Neural progenitor cell (in vitro differentiated cells): ENCODE data around the gene MAGEB17. TPM values are rescaled to one million over a fixed set of nuclear protein-coding genes. Genes with fewer than 3 reads are reported as not detected.

Source experiments
- DNase-seq: peaks from one replicate; pipeline ENCODE4 v3.0.0-alpha.2; 2016; ENCODE audit warnings: low spot score
- H2AFZ ChIP-seq: fragments of 200-600 bp; sonication (generic); replicated peaks from 2 replicates; pipeline ENCODE4 v1.6.1; 2016; ENCODE audit warnings: antibody characterized with exemption
- H3F3A ChIP-seq: fragments of 200-600 bp; sonication (generic); 2 replicates; pipeline ENCODE4 v1.6.1; 2016; ENCODE audit warnings: antibody characterized with exemption, low read depth
- H3K27ac ChIP-seq: fragments of 200-600 bp; sonication (generic); 2 replicates; pipeline ENCODE4 v1.5.1; 2016; ENCODE audit warnings: mild to moderate bottlenecking
- H3K27me3 ChIP-seq: fragments of 200-600 bp; sonication (generic); 2 replicates; pipeline ENCODE4 v1.6.1; 2016; ENCODE audit warnings: mild to moderate bottlenecking, moderate library complexity
- H3K36me3 ChIP-seq: fragments of 200-600 bp; sonication (generic); 2 replicates; pipeline ENCODE4 v1.5.1; 2016
- H3K4me1 ChIP-seq: fragments of 200-600 bp; sonication (generic); 2 replicates; pipeline ENCODE4 v1.6.1; 2016; ENCODE audit warnings: mixed run types
- H3K4me2 ChIP-seq: fragments of 200-600 bp; sonication (generic); 2 replicates; pipeline ENCODE4 v1.6.1; 2016
- H3K4me3 ChIP-seq: fragments of 200-600 bp; sonication (generic); 2 replicates; pipeline ENCODE4 v1.5.1; 2016
- H3K79me2 ChIP-seq: fragments of 200-600 bp; sonication (generic); 2 replicates; pipeline ENCODE4 v1.6.1; 2016; ENCODE audit warnings: low read depth
- H3K9ac ChIP-seq: fragments of 200-600 bp; sonication (generic); 2 replicates; pipeline ENCODE4 v1.6.1; 2016
- H3K9me3 ChIP-seq: fragments of 200-600 bp; sonication (generic); 2 replicates; pipeline ENCODE4 v1.5.1; 2016; ENCODE audit warnings: low read depth
- H4K20me1 ChIP-seq: fragments of 200-600 bp; sonication (generic); 2 replicates; pipeline ENCODE4 v1.6.1; 2016; ENCODE audit warnings: low read depth
- H3K27ac Mint-ChIP-seq: 3 replicates; pipeline ENCODE4 v1.8.0; 2021; ENCODE audit warnings: mixed read lengths
- H3K27me3 Mint-ChIP-seq: 2 replicates; pipeline ENCODE4 v1.8.0; 2022; ENCODE audit warnings: low read depth, mild to moderate bottlenecking, inconsistent platforms, moderate library complexity, mixed read lengths; ENCODE audit not compliant: insufficient read depth
- H3K36me3 Mint-ChIP-seq: 3 replicates; pipeline ENCODE4 v1.8.0; 2021; ENCODE audit warnings: mixed read lengths
- H3K4me1 Mint-ChIP-seq: 3 replicates; pipeline ENCODE4 v1.8.0; 2021; ENCODE audit warnings: mixed read lengths
- H3K4me3 Mint-ChIP-seq: 3 replicates; pipeline ENCODE4 v1.8.0; 2021; ENCODE audit warnings: mild to moderate bottlenecking, moderate library complexity, mixed read lengths
- H3K9me3 Mint-ChIP-seq: 3 replicates; pipeline ENCODE4 v1.8.0; 2020; ENCODE audit warnings: mixed read lengths
- EZH2 ChIP-seq: fragments of 200-600 bp; sonication (generic); IDR thresholded peaks from 2 replicates; pipeline ENCODE4 v1.6.1; 2017; ENCODE audit warnings: antibody characterized with exemption, mild to moderate bottlenecking, moderate library complexity
- EZH2phosphoT487 ChIP-seq: fragments of 200-600 bp; sonication (generic); IDR thresholded peaks from 2 replicates; pipeline ENCODE4 v1.6.1; 2017; ENCODE audit warnings: antibody characterized with exemption
- total RNA-seq: library from RNA; depleted of rRNA; stranded (reverse); fragments of >200 nt; gene quantifications from 2 replicates; pipeline ENCODE4 v1.2.3, GENCODE V29; 2015; ENCODE audit warnings: low replicate concordance
- TF ChIP-seq, protein P1 (sequence below): fragments of 200-600 bp; sonication (generic); IDR thresholded peaks from 2 replicates; pipeline ENCODE4 v1.5.1; 2017; ENCODE audit warnings: antibody characterized with exemption, mild to moderate bottlenecking

The MAGEB17 gene
- total RNA-seq, 1 donor from 2014 or later = 0.09 TPM

DNA sequence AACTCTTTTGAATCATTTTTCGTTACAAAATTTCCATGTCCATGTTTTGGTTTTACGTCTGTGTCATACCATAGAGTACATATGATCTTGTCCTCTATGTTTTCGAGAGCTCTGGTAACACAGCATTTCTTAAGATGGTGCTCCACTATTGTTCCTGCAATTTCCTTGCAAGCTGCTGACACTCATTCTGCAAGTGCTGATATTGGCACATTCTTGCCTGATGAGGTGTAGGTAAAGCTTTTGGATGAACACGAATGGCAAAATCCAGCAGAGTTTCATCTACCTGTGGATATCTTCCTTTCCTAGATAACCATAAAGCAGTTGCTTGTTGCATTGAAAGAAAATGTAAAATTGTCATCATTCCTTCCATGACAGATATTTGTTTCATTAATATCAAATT, 41.3 kb downstream of the MAGEB17 start:
- Histone ChIP-seq H3K4me2 (no peak overlapping the region), H3K27me3 (no peaks in the 10 kb centered on the region), H4K20me1 (no peaks in the 10 kb centered on the region), H3F3A (no peaks in the 10 kb centered on the region), H3K9me3 (no peaks in the 10 kb centered on the region), H3K4me1 (no peaks in the 10 kb centered on the region), H3K36me3 (no peaks in the 10 kb centered on the region), H3K27ac (no peak overlapping the region), H3K4me3 (no peak overlapping the region), H2AFZ (no peak overlapping the region), H3K79me2 (no peaks in the 10 kb centered on the region), H3K9ac (no peak overlapping the region)
- Mint-ChIP-seq H3K27me3 (no peaks in the 10 kb centered on the region), H3K4me1 (no peaks in the 10 kb centered on the region), H3K36me3 (no peaks in the 10 kb centered on the region), H3K27ac (no peak overlapping the region), H3K4me3 (no peak overlapping the region), H3K9me3 (no peaks in the 10 kb centered on the region)
- TF ChIP-seq EZH2 = no peak
- no peak for DNase-seq

DNA sequence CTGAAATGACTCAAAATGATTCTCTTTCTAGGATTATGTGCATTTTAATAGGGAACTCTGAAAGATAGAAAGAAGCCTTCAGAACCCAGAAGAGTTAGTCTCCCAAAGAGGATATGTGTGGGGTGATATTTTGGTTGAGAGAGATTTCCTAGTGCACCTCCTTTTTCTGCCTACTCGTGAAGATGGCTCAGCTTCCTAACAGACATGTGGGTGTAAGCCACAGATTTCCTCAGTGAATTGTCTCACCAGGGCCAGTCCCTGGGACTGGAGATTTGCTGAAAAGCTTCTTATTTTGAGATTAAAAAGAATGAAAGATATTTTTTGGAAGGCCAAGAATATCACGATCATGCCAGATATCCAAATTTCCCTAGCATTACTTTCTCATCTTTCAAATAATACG, 42.8 kb downstream of the MAGEB17 start:
- Histone ChIP-seq H3K27ac (no peak overlapping the region), H2AFZ (no peak overlapping the region), H3K79me2 (no peaks in the 10 kb centered on the region), H3K4me1 (peaks cover 2% of the 10 kb centered on the region), H3K27me3 (no peaks in the 10 kb centered on the region), H3K9me3 (no peaks in the 10 kb centered on the region), H3K9ac (no peak overlapping the region), H3K4me2 (no peak overlapping the region), H4K20me1 (no peaks in the 10 kb centered on the region), H3F3A (peaks cover under 1% of the 10 kb centered on the region), H3K36me3 (no peaks in the 10 kb centered on the region), H3K4me3 (no peak overlapping the region)
- no peak for DNase-seq
- TF ChIP-seq EZH2 = no peak
- TF ChIP-seq EZH2phosphoT487 = no peak
- TF ChIP-seq, protein P1, sequence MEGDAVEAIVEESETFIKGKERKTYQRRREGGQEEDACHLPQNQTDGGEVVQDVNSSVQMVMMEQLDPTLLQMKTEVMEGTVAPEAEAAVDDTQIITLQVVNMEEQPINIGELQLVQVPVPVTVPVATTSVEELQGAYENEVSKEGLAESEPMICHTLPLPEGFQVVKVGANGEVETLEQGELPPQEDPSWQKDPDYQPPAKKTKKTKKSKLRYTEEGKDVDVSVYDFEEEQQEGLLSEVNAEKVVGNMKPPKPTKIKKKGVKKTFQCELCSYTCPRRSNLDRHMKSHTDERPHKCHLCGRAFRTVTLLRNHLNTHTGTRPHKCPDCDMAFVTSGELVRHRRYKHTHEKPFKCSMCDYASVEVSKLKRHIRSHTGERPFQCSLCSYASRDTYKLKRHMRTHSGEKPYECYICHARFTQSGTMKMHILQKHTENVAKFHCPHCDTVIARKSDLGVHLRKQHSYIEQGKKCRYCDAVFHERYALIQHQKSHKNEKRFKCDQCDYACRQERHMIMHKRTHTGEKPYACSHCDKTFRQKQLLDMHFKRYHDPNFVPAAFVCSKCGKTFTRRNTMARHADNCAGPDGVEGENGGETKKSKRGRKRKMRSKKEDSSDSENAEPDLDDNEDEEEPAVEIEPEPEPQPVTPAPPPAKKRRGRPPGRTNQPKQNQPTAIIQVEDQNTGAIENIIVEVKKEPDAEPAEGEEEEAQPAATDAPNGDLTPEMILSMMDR = no peak
- Mint-ChIP-seq H3K27me3 (no peaks in the 10 kb centered on the region), H3K9me3 (no peaks in the 10 kb centered on the region), H3K36me3 (no peaks in the 10 kb centered on the region), H3K4me1 (peaks cover under 1% of the 10 kb centered on the region), H3K27ac (no peak overlapping the region), H3K4me3 (no peak overlapping the region)

DNA sequence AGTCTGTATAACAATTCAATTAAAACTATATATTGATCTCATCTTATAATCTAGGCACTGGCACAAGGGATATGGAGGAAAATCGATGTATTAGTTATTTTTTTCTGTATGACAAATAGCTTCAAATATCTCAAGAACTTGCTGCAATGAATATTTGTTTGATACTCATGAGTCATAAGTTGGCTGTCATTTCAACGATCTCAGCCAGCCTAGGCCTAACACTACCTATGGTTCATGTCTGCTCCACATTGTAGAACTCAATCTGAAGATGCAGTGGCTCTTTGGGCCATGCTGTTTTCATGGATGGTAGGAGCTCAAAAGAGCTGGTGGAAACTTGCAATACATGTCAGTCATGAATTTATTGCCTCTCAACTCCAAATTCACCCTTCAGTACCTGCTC, 44.7 kb downstream of the MAGEB17 start:
- Histone ChIP-seq H3F3A (peaks cover 17% of the 10 kb centered on the region), H3K4me2 (no peak overlapping the region), H3K36me3 (no peaks in the 10 kb centered on the region), H2AFZ (peak overlapping the region; percentile 19), H3K4me3 (no peak overlapping the region), H4K20me1 (no peaks in the 10 kb centered on the region), H3K9me3 (no peaks in the 10 kb centered on the region), H3K79me2 (no peaks in the 10 kb centered on the region), H3K27me3 (no peaks in the 10 kb centered on the region), H3K9ac (no peak overlapping the region), H3K27ac (no peak overlapping the region), H3K4me1 (peaks cover 17% of the 10 kb centered on the region)
- H3K4me1 Mint-ChIP-seq = peaks cover 10% of the 10 kb centered on the region
- DNase-seq = no peak
- H3K27me3 Mint-ChIP-seq = no peaks in the 10 kb centered on the region
- H3K36me3 Mint-ChIP-seq = no peaks in the 10 kb centered on the region
- H3K4me3 Mint-ChIP-seq = no peak overlapping the region
- TF ChIP-seq EZH2 (no peak), EZH2phosphoT487 (no peak)
- TF ChIP-seq, protein P1 = no peak
- H3K27ac Mint-ChIP-seq = no peak overlapping the region
- no peaks in the 10 kb centered on the region for H3K9me3 Mint-ChIP-seq

DNA sequence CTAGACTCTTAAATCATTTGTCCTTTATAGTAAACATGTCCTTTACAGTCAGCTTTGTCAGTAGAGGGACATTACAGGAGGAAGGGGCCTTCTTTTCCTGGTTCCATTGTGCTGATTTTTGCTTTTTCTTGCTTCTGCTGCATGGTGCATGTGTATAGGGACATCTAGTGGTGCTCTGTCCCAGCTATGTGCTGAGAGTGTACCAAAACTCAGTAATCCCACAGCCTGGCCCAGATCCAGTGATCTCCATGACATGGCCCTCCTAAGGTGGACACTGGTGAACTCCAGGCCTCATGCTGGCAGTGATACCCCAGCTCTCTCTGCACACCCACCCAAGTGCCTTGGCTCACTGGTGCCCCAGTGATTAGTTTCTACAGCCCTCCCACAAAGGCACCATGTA, 45.2 kb downstream of the MAGEB17 start:
- Histone ChIP-seq H3K9me3 (no peaks in the 10 kb centered on the region), H3K36me3 (no peaks in the 10 kb centered on the region), H3K9ac (no peak overlapping the region), H3K27ac (no peak overlapping the region), H3K27me3 (no peaks in the 10 kb centered on the region), H3K4me1 (peaks cover 17% of the 10 kb centered on the region), H3K4me3 (no peak overlapping the region), H2AFZ (peak overlapping the region; percentile 19), H3F3A (peaks cover 17% of the 10 kb centered on the region), H3K79me2 (no peaks in the 10 kb centered on the region), H3K4me2 (no peak overlapping the region), H4K20me1 (no peaks in the 10 kb centered on the region)
- TF ChIP-seq EZH2phosphoT487 = no peak
- TF ChIP-seq, protein P1 = peak; percentile 54
- TF ChIP-seq EZH2 = no peak
- Mint-ChIP-seq H3K27ac (no peak overlapping the region), H3K4me3 (no peak overlapping the region), H3K4me1 (peaks cover 10% of the 10 kb centered on the region), H3K27me3 (no peaks in the 10 kb centered on the region), H3K9me3 (no peaks in the 10 kb centered on the region), H3K36me3 (no peaks in the 10 kb centered on the region)
- peak; percentile 54 for DNase-seq
